ENCODE results near the gene TLR4.

Gene TLR4

GRCh38 chr9:117745598-117745997 is 41.4 kb downstream of the TLR4 start:
- no peak for DNase-seq (ENCODE audit: low read depth)

GRCh38 chr9:117746263-117746662 is 42.1 kb downstream of the TLR4 start:
- no peak for DNase-seq (ENCODE audit: low read depth)

GRCh38 chr9:117747386-117747970 is 43.3 kb downstream of the TLR4 start:
- no peak for DNase-seq (ENCODE audit: low read depth)

GRCh38 chr9:117750401-117750800 is 46.2 kb downstream of the TLR4 start:
- no peak for DNase-seq (ENCODE audit: low read depth)

GRCh38 chr9:117752894-117753293 is 48.7 kb downstream of the TLR4 start:
- DNase-seq (ENCODE audit: low read depth), result no peak

DNA sequence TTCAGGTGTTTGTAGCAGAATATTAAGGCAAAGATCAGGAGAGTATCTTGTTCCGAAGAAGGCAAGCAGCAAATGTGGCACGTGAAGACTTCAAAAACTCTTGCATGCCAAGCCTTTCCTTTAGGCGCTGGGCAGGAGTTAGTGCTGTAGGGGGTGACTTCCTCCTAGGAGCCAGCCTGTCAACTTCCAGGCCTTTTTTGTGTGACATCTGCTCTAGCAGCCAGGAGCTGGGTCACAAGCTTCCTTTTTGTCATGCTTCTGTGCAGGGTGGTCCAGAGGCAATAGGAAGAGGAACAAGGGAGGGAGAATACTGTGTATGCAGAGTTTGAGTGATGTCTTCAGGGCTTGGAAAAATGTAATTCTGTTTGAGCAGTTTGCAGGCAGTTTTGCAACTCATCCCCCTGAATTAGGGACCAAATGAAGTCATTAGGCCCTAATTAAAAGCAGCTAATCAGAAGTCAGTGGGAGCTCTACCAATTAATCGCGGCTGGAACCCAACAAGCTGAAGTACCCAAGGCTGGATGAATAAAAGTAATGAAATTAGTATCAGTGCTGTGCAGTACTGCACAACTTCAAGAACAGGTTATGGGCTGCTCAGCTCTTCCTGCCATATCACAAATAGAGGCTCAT is 53.5 kb downstream of the TLR4 start:
- DNase-seq (ENCODE audit: low read depth), result no peak

GRCh38 chr9:117763314-117763713 is 59.1 kb downstream of the TLR4 start:
- DNase-seq (ENCODE audit: low read depth), result no peak

- no peak for DNase-seq (ENCODE audit: low read depth)
Observed at GRCh38 chr9:117768750-117769395, 64.7 kb downstream of the TLR4 start.

GRCh38 chr9:117771136-117771535 is 66.9 kb downstream of the TLR4 start:
- no peak for DNase-seq (ENCODE audit: low read depth)

DNA sequence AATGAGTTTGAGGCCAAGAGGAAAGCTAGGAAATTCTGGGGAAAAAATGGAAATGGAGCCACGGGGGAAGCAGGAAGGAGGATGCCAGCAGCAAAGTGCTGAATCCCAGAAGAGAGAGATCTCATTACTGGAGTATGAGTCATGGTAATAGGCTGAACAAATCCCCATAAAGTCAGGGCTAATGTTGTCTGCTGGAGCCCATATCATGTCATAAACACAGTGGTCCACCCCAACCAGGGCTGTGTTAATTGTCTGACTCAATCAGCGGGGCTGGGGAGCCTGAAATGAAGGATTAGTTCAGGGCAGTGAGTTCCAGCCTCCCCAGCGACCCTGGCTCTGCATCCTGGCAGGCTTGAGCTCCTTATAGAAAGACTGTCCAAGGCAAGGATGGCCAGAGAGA is 68.8 kb downstream of the TLR4 start:
- DNase-seq (ENCODE audit: low read depth), result no peak

Measured in stimulated activated CD8-positive, alpha-beta memory T cell treated with anti-CD3 and anti-CD28 coated beads, Interleukin-15, amount 100 ng/mL, for 1 hour (primary cell).